NCI-H1694 treated with DMSO at 0.1 percent for 48 hours (cell line): Measurements from ENCODE around the gene PTPN1.

Experiments used
- DNase-seq: peaks from one replicate; lab custom pipeline; 2025; lab: John Stamatoyannopoulos, UW

PTPN1 gene

GRCh38 chr20:50634191-50634590 lies 124.0 kb downstream of the PTPN1 start:
- DNase-seq: no peak
